ENCODE measurements around the gene KLHL24. TPM values are rescaled to one million over a fixed set of nuclear protein-coding genes. Genes with fewer than 3 reads are reported as not detected.
"Not testable (repeated sequence)": the region's sequence is repeated elsewhere in the genome, so short reads cannot be mapped to it uniquely, and the experiment has no call there.

Gene KLHL24
- polyA plus RNA-seq, 1 experiment = 33.6 TPM

DNA sequence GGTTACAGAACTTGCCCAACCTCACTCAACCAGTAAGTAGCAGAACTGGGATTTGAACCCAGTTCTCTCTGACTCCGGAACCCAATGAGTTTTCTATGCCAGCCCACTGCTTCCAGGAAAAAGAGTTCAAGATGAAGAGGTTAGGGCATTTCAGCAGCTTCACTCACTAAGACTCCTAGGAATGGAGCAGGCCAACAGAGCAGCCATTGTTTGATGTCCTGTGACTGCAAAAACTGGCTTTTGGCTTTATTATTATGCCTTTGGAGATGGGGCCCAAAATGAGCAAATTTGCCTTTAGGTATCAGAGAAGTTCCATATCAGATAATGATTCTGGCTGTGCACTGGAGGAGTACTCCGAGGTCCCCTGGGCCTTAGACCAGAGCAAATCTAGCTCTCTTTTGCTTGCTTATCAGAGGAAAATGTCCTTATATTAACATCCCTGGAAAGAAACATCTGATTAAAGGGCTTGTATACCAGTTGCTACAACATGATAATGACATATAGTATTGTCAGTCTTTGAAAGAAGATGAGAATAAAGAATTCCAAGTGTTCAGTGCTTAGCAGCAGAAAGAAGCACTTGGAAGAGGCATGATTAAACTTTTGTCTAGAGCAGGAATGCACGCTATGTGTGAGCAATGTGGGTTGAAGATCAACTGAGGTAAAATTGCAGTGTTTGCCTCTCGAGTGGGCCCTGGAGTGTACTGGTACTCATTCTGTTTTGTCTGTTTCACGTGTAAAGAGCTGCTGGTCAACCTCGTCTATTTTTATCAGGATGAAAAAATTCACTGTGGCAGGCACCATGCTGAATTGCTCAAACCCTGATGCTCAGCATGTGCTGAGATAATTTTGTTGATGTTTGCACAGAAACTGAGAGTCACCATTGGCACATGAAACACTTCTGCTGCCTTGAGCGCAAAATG lies 21.8 kb upstream of the KLHL24 start:
- Histone ChIP-seq H3K27ac (ENCODE audit: low read depth, low read length) (no peak overlapping the region), H3K9me3 (ENCODE audit: control insufficient read depth, insufficient read depth, low read length) (no peaks in the 10 kb centered on the region), H3K4me3 (ENCODE audit: low read depth, low read length) (no peak overlapping the region), H3K27me3 (ENCODE audit: control insufficient read depth, insufficient read depth, low read length) (peaks cover 14% of the 10 kb centered on the region)
- ChIA-PET CTCF (no interaction called here), POLR2A (no interaction called here)
- DNase-seq (ENCODE audit: low read depth, low spot score) = no peak
- TF ChIP-seq, protein P1, sequence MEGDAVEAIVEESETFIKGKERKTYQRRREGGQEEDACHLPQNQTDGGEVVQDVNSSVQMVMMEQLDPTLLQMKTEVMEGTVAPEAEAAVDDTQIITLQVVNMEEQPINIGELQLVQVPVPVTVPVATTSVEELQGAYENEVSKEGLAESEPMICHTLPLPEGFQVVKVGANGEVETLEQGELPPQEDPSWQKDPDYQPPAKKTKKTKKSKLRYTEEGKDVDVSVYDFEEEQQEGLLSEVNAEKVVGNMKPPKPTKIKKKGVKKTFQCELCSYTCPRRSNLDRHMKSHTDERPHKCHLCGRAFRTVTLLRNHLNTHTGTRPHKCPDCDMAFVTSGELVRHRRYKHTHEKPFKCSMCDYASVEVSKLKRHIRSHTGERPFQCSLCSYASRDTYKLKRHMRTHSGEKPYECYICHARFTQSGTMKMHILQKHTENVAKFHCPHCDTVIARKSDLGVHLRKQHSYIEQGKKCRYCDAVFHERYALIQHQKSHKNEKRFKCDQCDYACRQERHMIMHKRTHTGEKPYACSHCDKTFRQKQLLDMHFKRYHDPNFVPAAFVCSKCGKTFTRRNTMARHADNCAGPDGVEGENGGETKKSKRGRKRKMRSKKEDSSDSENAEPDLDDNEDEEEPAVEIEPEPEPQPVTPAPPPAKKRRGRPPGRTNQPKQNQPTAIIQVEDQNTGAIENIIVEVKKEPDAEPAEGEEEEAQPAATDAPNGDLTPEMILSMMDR (IDR thresholded peaks at IDR 0.05; ENCODE audit: low read depth, low read length) = no peak

DNA sequence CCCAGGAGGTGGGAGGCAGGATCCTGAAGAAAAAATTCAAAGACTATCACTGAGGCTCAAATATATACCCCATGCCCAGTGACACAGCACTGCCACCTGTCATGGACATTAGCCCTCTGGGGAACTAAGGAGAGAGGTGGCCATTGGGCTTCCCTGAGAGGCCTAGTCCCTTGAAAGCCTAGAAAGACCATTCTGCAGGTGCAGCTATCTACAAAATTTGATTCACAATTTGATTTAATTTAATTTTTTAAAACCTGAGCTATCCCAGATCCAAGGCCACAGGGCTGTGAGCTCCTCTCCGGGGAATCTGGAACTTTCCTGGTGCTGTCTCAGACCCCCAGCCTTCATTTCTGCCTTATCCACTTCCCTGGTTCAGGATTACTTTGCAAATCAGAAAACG lies 16.9 kb upstream of the KLHL24 start:
- H3K4me3 ChIP-seq (ENCODE audit: low read depth, low read length) = no peak overlapping the region
- DNase-seq (ENCODE audit: low read depth, low spot score) = no peak
- TF ChIP-seq, protein P1 (IDR thresholded peaks at IDR 0.05; ENCODE audit: low read depth, low read length) = no peak
- H3K27ac ChIP-seq (ENCODE audit: low read depth, low read length) = no peak overlapping the region
- H3K9me3 ChIP-seq (ENCODE audit: control insufficient read depth, insufficient read depth, low read length) = no peaks in the 10 kb centered on the region
- ChIA-PET CTCF (interaction anchor here (0.5 to 1.1 kb wide), 2 partner anchors 150 to 681 kb away, joined by 3 read pairs; no protein-coding TSS in a partner anchor), POLR2A (no interaction called here)
- peaks cover 12% of the 10 kb centered on the region for H3K27me3 ChIP-seq (ENCODE audit: control insufficient read depth, insufficient read depth, low read length)

- H3K27ac ChIP-seq (ENCODE audit: low read depth, low read length) = no peak overlapping the region
- POLR2A ChIA-PET = no interaction called here
- no peaks in the 10 kb centered on the region for H3K9me3 ChIP-seq (ENCODE audit: control insufficient read depth, insufficient read depth, low read length)
- no peak overlapping the region for H3K4me3 ChIP-seq (ENCODE audit: low read depth, low read length)
- CTCF ChIA-PET = interaction anchor here (1.1 kb wide), 1 partner anchor 151 kb away, joined by 3 read pairs; no protein-coding TSS in a partner anchor
- H3K27me3 ChIP-seq (ENCODE audit: control insufficient read depth, insufficient read depth, low read length) = peaks cover 9% of the 10 kb centered on the region
- DNase-seq (ENCODE audit: low read depth, low spot score) = no peak
- TF ChIP-seq, protein P1 (IDR thresholded peaks at IDR 0.05; ENCODE audit: low read depth, low read length) = no peak
Measured at GRCh38 chr3:183619010-183619409, 16.4 kb upstream of the KLHL24 start.

GRCh38 chr3:183619624-183620251 lies 15.7 kb upstream of the KLHL24 start:
- H3K27me3 ChIP-seq (ENCODE audit: control insufficient read depth, insufficient read depth, low read length) = peaks cover 7% of the 10 kb centered on the region
- H3K9me3 ChIP-seq (ENCODE audit: control insufficient read depth, insufficient read depth, low read length) = no peaks in the 10 kb centered on the region
- ChIA-PET CTCF (no interaction called here), POLR2A (no interaction called here)
- DNase-seq (ENCODE audit: low read depth, low spot score) = no peak
- H3K27ac ChIP-seq (ENCODE audit: low read depth, low read length) = no peak overlapping the region
- no peak overlapping the region for H3K4me3 ChIP-seq (ENCODE audit: low read depth, low read length)
- TF ChIP-seq, protein P1 (IDR thresholded peaks at IDR 0.05; ENCODE audit: low read depth, low read length) = no peak

GRCh38 chr3:183620252-183620628 lies 15.2 kb upstream of the KLHL24 start:
- ChIA-PET POLR2A (no interaction called here), CTCF (no interaction called here)
- DNase-seq (ENCODE audit: low read depth, low spot score) = no peak
- H3K27me3 ChIP-seq (ENCODE audit: control insufficient read depth, insufficient read depth, low read length) = peaks cover 7% of the 10 kb centered on the region
- H3K27ac ChIP-seq (ENCODE audit: low read depth, low read length) = no peak overlapping the region
- no peak overlapping the region for H3K4me3 ChIP-seq (ENCODE audit: low read depth, low read length)
- TF ChIP-seq, protein P1 (IDR thresholded peaks at IDR 0.05; ENCODE audit: low read depth, low read length) = no peak
- no peaks in the 10 kb centered on the region for H3K9me3 ChIP-seq (ENCODE audit: control insufficient read depth, insufficient read depth, low read length)

GRCh38 chr3:183622473-183622872 lies 12.9 kb upstream of the KLHL24 start:
- CTCF ChIA-PET; POLR2A ChIA-PET; H3K4me3 ChIP-seq (ENCODE audit: low read depth, low read length); H3K27me3 ChIP-seq (ENCODE audit: control insufficient read depth, insufficient read depth, low read length); H3K9me3 ChIP-seq (ENCODE audit: control insufficient read depth, insufficient read depth, low read length); DNase-seq (ENCODE audit: low read depth, low spot score); H3K27ac ChIP-seq (ENCODE audit: low read depth, low read length): not testable (repeated sequence)

Measured in AG04450 (cell line).